ENCODE data around the gene CLOCK.

DNA sequence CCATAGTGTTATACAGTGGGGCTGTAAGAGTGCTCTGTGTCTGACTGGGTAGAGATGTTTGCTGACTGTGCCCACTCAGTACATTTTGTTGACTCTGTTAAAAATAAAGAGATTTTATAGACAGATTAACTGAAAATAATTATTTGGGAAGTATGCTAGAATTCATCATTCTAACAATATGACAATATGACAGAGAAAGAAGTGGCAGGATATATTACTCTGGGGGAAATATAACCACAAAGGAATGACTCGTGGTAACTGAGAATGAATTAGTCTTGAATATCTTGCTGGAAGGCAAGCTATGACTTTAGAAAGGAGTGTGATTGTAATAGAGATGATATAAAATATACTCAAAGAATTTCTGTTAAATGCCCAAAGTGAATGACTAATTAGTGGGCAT is 104.2 kb downstream of the CLOCK start:
- TF ChIP-seq, protein P1, sequence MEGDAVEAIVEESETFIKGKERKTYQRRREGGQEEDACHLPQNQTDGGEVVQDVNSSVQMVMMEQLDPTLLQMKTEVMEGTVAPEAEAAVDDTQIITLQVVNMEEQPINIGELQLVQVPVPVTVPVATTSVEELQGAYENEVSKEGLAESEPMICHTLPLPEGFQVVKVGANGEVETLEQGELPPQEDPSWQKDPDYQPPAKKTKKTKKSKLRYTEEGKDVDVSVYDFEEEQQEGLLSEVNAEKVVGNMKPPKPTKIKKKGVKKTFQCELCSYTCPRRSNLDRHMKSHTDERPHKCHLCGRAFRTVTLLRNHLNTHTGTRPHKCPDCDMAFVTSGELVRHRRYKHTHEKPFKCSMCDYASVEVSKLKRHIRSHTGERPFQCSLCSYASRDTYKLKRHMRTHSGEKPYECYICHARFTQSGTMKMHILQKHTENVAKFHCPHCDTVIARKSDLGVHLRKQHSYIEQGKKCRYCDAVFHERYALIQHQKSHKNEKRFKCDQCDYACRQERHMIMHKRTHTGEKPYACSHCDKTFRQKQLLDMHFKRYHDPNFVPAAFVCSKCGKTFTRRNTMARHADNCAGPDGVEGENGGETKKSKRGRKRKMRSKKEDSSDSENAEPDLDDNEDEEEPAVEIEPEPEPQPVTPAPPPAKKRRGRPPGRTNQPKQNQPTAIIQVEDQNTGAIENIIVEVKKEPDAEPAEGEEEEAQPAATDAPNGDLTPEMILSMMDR (conservative IDR thresholded peaks at IDR 0.05 in 1 of 2, IDR thresholded peaks at IDR 0.05 in 1 of 2; ENCODE audit: extremely low read depth in 1 of 2, insufficient read depth in 1 of 2, low read depth in 1 of 2, low read length in 2 of 2): no peak
- TF ChIP-seq EZH2 (IDR thresholded peaks at IDR 0.05; ENCODE audit: borderline replicate concordance, low read length): no peak

All from mammary epithelial cell (primary cell).